HFF-Myc (cell line): ENCODE results near the gene PTGDS.

ENCODE experiments used
- DNase-seq: peaks from one replicate; pipeline ENCODE4 v3.0.0-alpha.2; 2011; ENCODE audit warnings: low read depth; ENCODE audit errors: extremely low read depth
- H3K4me3 ChIP-seq: replicated peaks from 2 replicates; pipeline ENCODE4 v1.5.1; 2011; ENCODE audit warnings: low read depth, mild to moderate bottlenecking, control low read depth, low read length
- TF ChIP-seq, protein P1 (sequence below): IDR thresholded peaks from 2 replicates; pipeline ENCODE4 v1.5.1; 2012; ENCODE audit warnings: mild to moderate bottlenecking, low read depth, low read length, control low read depth; ENCODE audit errors: missing control alignments

The PTGDS gene

DNA sequence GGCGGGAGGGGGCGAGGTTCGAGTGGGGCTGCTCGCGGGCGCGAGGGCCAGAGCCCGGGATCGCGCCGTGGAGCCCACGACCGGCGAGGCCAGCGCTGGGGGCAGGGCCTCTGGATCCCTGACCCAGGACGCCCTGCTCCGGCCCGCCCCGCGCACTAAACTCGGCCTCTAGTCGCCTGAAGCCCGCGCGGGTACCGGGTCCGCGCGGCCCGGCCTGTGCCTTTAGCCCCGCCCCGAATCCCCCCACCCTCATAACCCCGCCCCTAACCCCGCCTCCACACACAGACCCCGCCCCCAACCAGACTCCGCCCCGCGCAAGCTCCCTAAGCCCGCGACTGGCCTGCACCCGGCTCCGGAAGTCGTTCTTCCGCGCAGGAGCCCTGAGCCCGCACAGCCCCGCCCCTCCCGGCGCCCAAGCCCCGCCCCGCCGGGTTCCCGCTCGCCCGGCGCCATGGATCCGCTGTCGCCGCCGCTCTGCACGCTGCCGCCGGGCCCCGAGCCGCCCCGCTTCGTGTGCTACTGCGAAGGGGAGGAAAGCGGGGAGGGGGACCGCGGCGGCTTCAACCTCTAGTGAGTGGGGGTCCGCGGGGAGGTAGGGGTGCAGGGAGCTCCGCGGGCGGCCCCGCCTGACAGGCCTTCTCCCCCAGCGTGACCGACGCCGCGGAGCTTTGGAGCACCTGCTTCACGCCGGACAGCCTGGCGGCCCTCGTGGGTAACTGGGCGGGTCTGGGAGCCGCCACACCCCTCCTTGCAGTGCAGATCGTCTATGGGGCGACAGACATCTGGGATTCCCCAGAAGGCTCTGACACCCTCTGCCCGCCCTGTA, 14.9 kb downstream of the PTGDS start, which contains the start of gene PAXX:
Gene PAXX, plus strand, starts transcription at position 430 of the 826 bp plus-strand sequence. Its CDS starts 22 bp downstream, at position 452.
- TF ChIP-seq, protein P1, sequence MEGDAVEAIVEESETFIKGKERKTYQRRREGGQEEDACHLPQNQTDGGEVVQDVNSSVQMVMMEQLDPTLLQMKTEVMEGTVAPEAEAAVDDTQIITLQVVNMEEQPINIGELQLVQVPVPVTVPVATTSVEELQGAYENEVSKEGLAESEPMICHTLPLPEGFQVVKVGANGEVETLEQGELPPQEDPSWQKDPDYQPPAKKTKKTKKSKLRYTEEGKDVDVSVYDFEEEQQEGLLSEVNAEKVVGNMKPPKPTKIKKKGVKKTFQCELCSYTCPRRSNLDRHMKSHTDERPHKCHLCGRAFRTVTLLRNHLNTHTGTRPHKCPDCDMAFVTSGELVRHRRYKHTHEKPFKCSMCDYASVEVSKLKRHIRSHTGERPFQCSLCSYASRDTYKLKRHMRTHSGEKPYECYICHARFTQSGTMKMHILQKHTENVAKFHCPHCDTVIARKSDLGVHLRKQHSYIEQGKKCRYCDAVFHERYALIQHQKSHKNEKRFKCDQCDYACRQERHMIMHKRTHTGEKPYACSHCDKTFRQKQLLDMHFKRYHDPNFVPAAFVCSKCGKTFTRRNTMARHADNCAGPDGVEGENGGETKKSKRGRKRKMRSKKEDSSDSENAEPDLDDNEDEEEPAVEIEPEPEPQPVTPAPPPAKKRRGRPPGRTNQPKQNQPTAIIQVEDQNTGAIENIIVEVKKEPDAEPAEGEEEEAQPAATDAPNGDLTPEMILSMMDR, result no peak
- peak within 1 kb of the TSS; percentile 74 for H3K4me3 ChIP-seq
- peak; percentile 38 for DNase-seq

- TF ChIP-seq, protein P1, result no peak
- H3K4me3 ChIP-seq, result peak overlapping the region; percentile 74
- no peak for DNase-seq
These were observed 15.6 kb downstream of the PTGDS start for GRCh38 chr9:136992819-136993369.

GRCh38 chr9:136994180-136994887, 17.0 kb downstream of the PTGDS start:
- no peak overlapping the region for H3K4me3 ChIP-seq
- DNase-seq, result no peak
- TF ChIP-seq, protein P1, result no peak

GRCh38 chr9:136994888-136995230, 17.6 kb downstream of the PTGDS start:
- TF ChIP-seq, protein P1, result no peak
- no peak overlapping the region for H3K4me3 ChIP-seq
- DNase-seq, result no peak

GRCh38 chr9:136995362-136995761, 18.1 kb downstream of the PTGDS start:
- H3K4me3 ChIP-seq, result no peak overlapping the region
- TF ChIP-seq, protein P1, result no peak
- no peak for DNase-seq

- TF ChIP-seq, protein P1, result no peak
- DNase-seq, result no peak
- H3K4me3 ChIP-seq, result no peak overlapping the region
These were observed 18.5 kb downstream of the PTGDS start for GRCh38 chr9:136995772-136996311.
